GM12878 (cell line): ENCODE results near the gene NIPAL3. TPM values are rescaled to one million over a fixed set of nuclear protein-coding genes. Genes with fewer than 3 reads are reported as not detected.
A peak's percentile ranks its signal among the peaks of the same experiment; 100 is the strongest.

Experiments used
- ATF7 ChIP-seq: fragments of 450-650 bp; IDR thresholded peaks from 2 replicates; pipeline ENCODE4 v1.6.1; 2016; ENCODE audit warnings: low read depth, mild to moderate bottlenecking
- BCL11A ChIP-seq: IDR thresholded peaks from 2 replicates; pipeline ENCODE4 v1.6.1; 2011; ENCODE audit warnings: low read depth, low read length
- CREB1 ChIP-seq: IDR thresholded peaks from 2 replicates; pipeline ENCODE4 v1.6.1; 2012; ENCODE audit warnings: low read depth, mild to moderate bottlenecking, inconsistent platforms
- EED ChIP-seq: sonication (generic); IDR thresholded peaks from 2 replicates; pipeline ENCODE4 v1.6.1; 2016; ENCODE audit warnings: antibody characterized with exemption, low read depth
- EGR1 ChIP-seq, 2 experiments: IDR thresholded peaks; 1 replicate in 1 of 2; 2 replicates in 1 of 2; pipeline ENCODE4 v1.6.1; 2011 to 2012; ENCODE audit warnings: low read depth in 2 of 2, low read length in 2 of 2, borderline replicate concordance in 1 of 2, mild to moderate bottlenecking in 1 of 2, moderate library complexity in 1 of 2
- ESRRA ChIP-seq: IDR thresholded peaks from 2 replicates; pipeline ENCODE4 v1.6.1; 2012; ENCODE audit warnings: mild to moderate bottlenecking, low read length, improper control_type of control experiment
- ETV6 ChIP-seq, 2 experiments: fragments of 450-650 bp in 1 of 2; IDR thresholded peaks in 1 of 2; conservative IDR thresholded peaks in 1 of 2; 2 replicates each; pipeline ENCODE4 v1.6.1; 2014; ENCODE audit warnings: antibody characterized with exemption in 1 of 2, borderline replicate concordance in 1 of 2, low read depth in 1 of 2, mild to moderate bottlenecking in 1 of 2, moderate library complexity in 1 of 2
- EZH2 ChIP-seq: IDR thresholded peaks from 2 replicates; pipeline ENCODE4 v1.6.1; 2012; ENCODE audit warnings: low read depth, mild to moderate bottlenecking, control low read depth, inconsistent platforms, low read length, borderline replicate concordance; ENCODE audit not compliant: control insufficient read depth
- GABPA ChIP-seq: IDR thresholded peaks from 2 replicates; pipeline ENCODE4 v1.6.1; 2014; ENCODE audit warnings: antibody characterized with exemption, low read depth, mild to moderate bottlenecking, inconsistent platforms
- IKZF1 ChIP-seq: fragments of 450-650 bp; conservative IDR thresholded peaks from 2 replicates; pipeline ENCODE4 v1.6.1; 2017; ENCODE audit warnings: antibody characterized with exemption, mild to moderate bottlenecking
- IKZF2 ChIP-seq, 2 experiments: fragments of 450-650 bp; IDR thresholded peaks; 2 replicates each; pipeline ENCODE4 v1.6.1; 2017; ENCODE audit warnings: mild to moderate bottlenecking in 2 of 2, moderate library complexity in 2 of 2
- IRF4 ChIP-seq: IDR thresholded peaks from 2 replicates; pipeline ENCODE4 v1.6.1; 2011; ENCODE audit warnings: low read depth, low read length
- MTA2 ChIP-seq: fragments of 450-650 bp; IDR thresholded peaks from 2 replicates; pipeline ENCODE4 v1.6.1; 2016; ENCODE audit warnings: low read depth, mild to moderate bottlenecking, moderate library complexity
- NBN ChIP-seq: fragments of 450-650 bp; IDR thresholded peaks from 2 replicates; pipeline ENCODE4 v1.6.1; 2016
- POU2F2 ChIP-seq: IDR thresholded peaks from 3 replicates; pipeline ENCODE4 v1.6.1; 2011; ENCODE audit warnings: low read depth, mild to moderate bottlenecking, low read length, borderline replicate concordance
- PRDM15 ChIP-seq: fragments of 450-650 bp; formaldehyde crosslinking; IDR thresholded peaks from 2 replicates; pipeline ENCODE4 v1.4.0; 2020; ENCODE audit warnings: mild to moderate bottlenecking, moderate library complexity
- SREBF2 ChIP-seq: IDR thresholded peaks from 2 replicates; pipeline ENCODE4 v1.6.1; 2012; ENCODE audit warnings: mild to moderate bottlenecking, low read length
- STAT1 ChIP-seq: fragments of 450-650 bp; conservative IDR thresholded peaks from 2 replicates; pipeline ENCODE4 v1.6.1; 2014; ENCODE audit warnings: antibody characterized with exemption, mild to moderate bottlenecking
- TBL1XR1 ChIP-seq: IDR thresholded peaks from 2 replicates; pipeline ENCODE4 v1.6.1; 2012; ENCODE audit warnings: low read depth, low read length, improper control_type of control experiment
- YY1 ChIP-seq: IDR thresholded peaks from 2 replicates; pipeline ENCODE4 v1.6.1; 2011; ENCODE audit warnings: low read depth, mild to moderate bottlenecking, low read length
- ZNF24 ChIP-seq: fragments of 450-650 bp; IDR thresholded peaks from 2 replicates; pipeline ENCODE4 v1.6.1; 2017; ENCODE audit warnings: antibody characterized with exemption, mild to moderate bottlenecking
- ZSCAN29 ChIP-seq: fragments of 450-650 bp; IDR thresholded peaks from 2 replicates; pipeline ENCODE4 v1.6.1; 2017; ENCODE audit warnings: mild to moderate bottlenecking, moderate library complexity
- polyA plus RNA-seq, 11 experiments: library from polyadenylated mRNA; depleted of rRNA in 4 of 11; unstranded in 6 of 11; stranded (reverse) in 5 of 11; fragments of >200 nt; fragmentation: Nextera tagmentation in 4 of 11; fragmentation: Illumina TruSeq in 1 of 11; extraction: Ambion mirVana in 4 of 11; extraction: Trizol in 1 of 11; gene quantifications; 1 replicate in 1 of 11; 2 replicates in 10 of 11; pipeline versions ENCODE4 v1.2.1 to v1.2.3, GENCODE V29; 2011 to 2016; ENCODE audit warnings: inconsistent platforms in 2 of 11, missing spikeins in 2 of 11, low read depth in 1 of 11
- total RNA-seq, 4 experiments: library from RNA; depleted of rRNA in 3 of 4; stranded (reverse); fragments of >200 nt in 3 of 4; fragmentation: Illumina TruSeq in 1 of 4; extraction: Trizol in 1 of 4; gene quantifications; 2 replicates each; pipeline versions ENCODE4 v1.2.1 to v1.2.3, GENCODE V29; 2013 to 2021
- TF ChIP-seq, protein P1 (sequence below): fragments of 450-650 bp; IDR thresholded peaks from 2 replicates; pipeline ENCODE4 v1.6.1; 2016; ENCODE audit warnings: mild to moderate bottlenecking

The NIPAL3 gene
- total and polyA plus RNA-seq, 10 of the 15 experiments (the other 5 are each of a cell fraction or from before 2014, with no cell fraction given): 2.1 to 9.4 (median 4.2) TPM

- TF ChIP-seq PRDM15 (CRISPR knock-in tag): no peak
- TF ChIP-seq TBL1XR1: no peak
- no peak for TF ChIP-seq POU2F2
- TF ChIP-seq GABPA: no peak
- no peak for TF ChIP-seq ZSCAN29
- peak; percentile 24; the same call in 1 of the 2 replicates for TF ChIP-seq MTA2
- TF ChIP-seq EGR1 (IDR thresholded peaks at IDR 0.05; ENCODE audit: borderline replicate concordance in 1 of 2, low read depth in 2 of 2, low read length in 2 of 2): peak in 1 of 2 experiments; percentile 60; a peak in 2 of 3 replicates
- peak; percentile 73 for TF ChIP-seq YY1
- no peak for TF ChIP-seq SREBF2
- peak; percentile 61 to 76 for TF ChIP-seq IKZF2 (IDR thresholded peaks at IDR 0.05)
- no peak for TF ChIP-seq BCL11A
- TF ChIP-seq ETV6 (conservative IDR thresholded peaks at IDR 0.05 in 1 of 2, IDR thresholded peaks at IDR 0.05 in 1 of 2; ENCODE audit: borderline replicate concordance in 1 of 2, low read depth in 1 of 2): peak in 1 of 2 experiments; percentile 66; a peak in 1 of 4 replicates
- no peak for TF ChIP-seq ESRRA
- no peak for TF ChIP-seq STAT1
- TF ChIP-seq ZNF24: 0 out of 2 replicates have a peak, but pooled peaks have one; percentile 5
- peak; percentile 46; the same call in 1 of the 2 replicates for TF ChIP-seq CREB1
- TF ChIP-seq NBN: peak; percentile 19; the same call in 1 of the 2 replicates
- TF ChIP-seq IKZF1: peak; percentile 64; the same call in 1 of the 2 replicates
- TF ChIP-seq IRF4: 0 out of 2 replicates have a peak, but pooled peaks have one; percentile 21
- TF ChIP-seq ATF7: peak; percentile 39; the same call in 1 of the 2 replicates
- peak; percentile 65 for TF ChIP-seq EED
- TF ChIP-seq, protein P1, sequence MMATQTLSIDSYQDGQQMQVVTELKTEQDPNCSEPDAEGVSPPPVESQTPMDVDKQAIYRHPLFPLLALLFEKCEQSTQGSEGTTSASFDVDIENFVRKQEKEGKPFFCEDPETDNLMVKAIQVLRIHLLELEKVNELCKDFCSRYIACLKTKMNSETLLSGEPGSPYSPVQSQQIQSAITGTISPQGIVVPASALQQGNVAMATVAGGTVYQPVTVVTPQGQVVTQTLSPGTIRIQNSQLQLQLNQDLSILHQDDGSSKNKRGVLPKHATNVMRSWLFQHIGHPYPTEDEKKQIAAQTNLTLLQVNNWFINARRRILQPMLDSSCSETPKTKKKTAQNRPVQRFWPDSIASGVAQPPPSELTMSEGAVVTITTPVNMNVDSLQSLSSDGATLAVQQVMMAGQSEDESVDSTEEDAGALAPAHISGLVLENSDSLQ: 0 out of 2 replicates have a peak, but pooled peaks have one; percentile 32
- no peak for TF ChIP-seq EZH2
Measured at GRCh38 chr1:24481101-24481500, 65.5 kb downstream of the NIPAL3 start (continued).
